Spleen (tissue), 7 donors: ENCODE data around the gene METTL3.

Experiments used
- CTCF ChIP-seq, 11 experiments: fragments of 200-600 bp in 7 of 11; fragments of 450-650 bp in 4 of 11; sonication (generic) in 4 of 11; IDR thresholded peaks in 8 of 11; conservative IDR thresholded peaks in 3 of 11; 1 replicate in 7 of 11; 2 replicates in 4 of 11; pipeline versions ENCODE4 v1.4.0 to v1.8.0; 2016 to 2021; ENCODE audit warnings: antibody characterized with exemption in 11 of 11, inconsistent platforms in 4 of 11, mild to moderate bottlenecking in 1 of 11
- POLR2A ChIP-seq, 3 donors: fragments of 450-650 bp; IDR thresholded peaks; one replicate each; pipeline ENCODE4 v1.5.1; 2017; ENCODE audit warnings: antibody characterized with exemption in 3 of 3, mild to moderate bottlenecking in 1 of 3
- donor health status: DM: no; HTN: no; CAD: no; lungs with moderate emphysema.
- donor health status: DM: no; HTN: no; CAD: no.
- donor health status: DM: no; HTN: no; CAD: no.

DNA sequence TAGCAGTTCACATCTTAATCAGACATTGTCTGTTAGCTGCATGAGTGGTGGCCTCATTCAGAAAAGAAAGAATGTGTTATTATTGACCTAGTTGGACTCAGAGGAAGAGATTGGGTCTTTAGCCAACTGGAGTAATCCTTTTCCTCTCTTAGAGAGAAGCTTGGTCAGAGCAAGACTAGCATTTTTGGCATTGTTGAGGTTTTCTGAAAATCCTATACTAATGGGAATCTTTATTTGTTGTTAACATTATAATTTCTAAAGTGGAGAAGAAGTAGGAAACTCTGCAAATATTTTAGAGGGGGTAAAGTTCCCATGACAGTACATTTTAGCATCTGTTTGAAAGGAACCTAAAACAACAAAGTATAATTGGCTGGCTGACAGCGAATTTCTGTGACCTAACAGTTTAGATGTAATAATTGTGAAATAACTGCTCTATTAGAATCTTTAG, 24.5 kb downstream of the METTL3 start:
- TF ChIP-seq CTCF (IDR thresholded peaks at IDR 0.05 in 8 of 11, conservative IDR thresholded peaks at IDR 0.05 in 3 of 11) (no peak), POLR2A (IDR thresholded peaks at IDR 0.05) (no peak)
